ENCODE results near the gene MRGPRF. TPM values are rescaled to one million over a fixed set of nuclear protein-coding genes. Genes with fewer than 3 reads are reported as not detected.

The MRGPRF gene
- total RNA-seq, 2 experiments from 2014 or later: not detected

GRCh38 chr11:69060806-69061712, 48.0 kb upstream of the MRGPRF start:
- Histone ChIP-seq H3K27me3 (ENCODE audit: control insufficient read depth in 1 of 2, insufficient read depth in 2 of 2, low read length in 2 of 2) (no peaks in the 10 kb centered on the region), H3K36me3 (ENCODE audit: insufficient read depth, low read length) (peaks cover 18% of the 10 kb centered on the region), H3K9me3 (ENCODE audit: control insufficient read depth in 1 of 2, insufficient read depth in 1 of 2, low read length in 2 of 2) (no peaks in the 10 kb centered on the region), H3K4me3 (ENCODE audit: low read length) (no peak overlapping the region), H3K4me1 (ENCODE audit: insufficient read depth, low read length) (peaks cover under 1% of the 10 kb centered on the region), H3K27ac (ENCODE audit: low read depth in 1 of 2, low read length in 2 of 2) (no peak overlapping the region)
- Mint-ChIP-seq H3K27me3 (no peaks in the 10 kb centered on the region), H3K4me1 (ENCODE audit: low read depth) (no peaks in the 10 kb centered on the region), H3K9me3 (no peaks in the 10 kb centered on the region), H3K36me3 (ENCODE audit: low read depth) (peaks cover 14% of the 10 kb centered on the region), H3K4me3 (no peak overlapping the region), H3K27ac (peak overlapping the region; percentile 20)
- intact Hi-C loops (cut with DNase I, micrococcal nuclease): no loop called here
- ATAC-seq (ENCODE audit: poor library complexity) (no peak), DNase-seq (no peak)
- POLR2A ChIA-PET: no interaction called here
- CTCF ChIA-PET: no interaction called here
- TF ChIP-seq CTCF (IDR thresholded peaks at IDR 0.05): no peak

- Mint-ChIP-seq H3K9me3 (no peaks in the 10 kb centered on the region), H3K36me3 (ENCODE audit: low read depth) (peaks cover 14% of the 10 kb centered on the region), H3K27ac (no peak overlapping the region), H3K4me1 (ENCODE audit: low read depth) (no peaks in the 10 kb centered on the region), H3K4me3 (no peak overlapping the region), H3K27me3 (no peaks in the 10 kb centered on the region)
- ChIA-PET CTCF (no interaction called here), POLR2A (no interaction called here)
- TF ChIP-seq CTCF (IDR thresholded peaks at IDR 0.05): no peak
- intact Hi-C loops (cut with DNase I, micrococcal nuclease): loop anchor here in 1 of 2 experiments (10.0 kb wide), 1 partner anchor 1145 kb away; the partner anchor contains the start of gene FADD
- Histone ChIP-seq H3K9me3 (ENCODE audit: control insufficient read depth in 1 of 2, insufficient read depth in 1 of 2, low read length in 2 of 2) (no peaks in the 10 kb centered on the region), H3K27me3 (ENCODE audit: control insufficient read depth in 1 of 2, insufficient read depth in 2 of 2, low read length in 2 of 2) (no peaks in the 10 kb centered on the region), H3K4me3 (ENCODE audit: low read length) (no peak overlapping the region), H3K4me1 (ENCODE audit: insufficient read depth, low read length) (peaks cover 5% of the 10 kb centered on the region), H3K36me3 (ENCODE audit: insufficient read depth, low read length) (peaks cover 18% of the 10 kb centered on the region), H3K27ac (ENCODE audit: low read depth in 1 of 2, low read length in 2 of 2) (no peak overlapping the region)
- no peak for ATAC-seq (ENCODE audit: poor library complexity)
- no peak for DNase-seq
Measured at GRCh38 chr11:69059985-69060384, 46.9 kb upstream of the MRGPRF start.

GRCh38 chr11:69059429-69059828, 46.4 kb upstream of the MRGPRF start:
- DNase-seq (no peak), ATAC-seq (ENCODE audit: poor library complexity) (no peak)
- Mint-ChIP-seq H3K36me3 (ENCODE audit: low read depth) (peaks cover 14% of the 10 kb centered on the region), H3K27ac (no peak overlapping the region), H3K27me3 (no peaks in the 10 kb centered on the region), H3K9me3 (no peaks in the 10 kb centered on the region), H3K4me3 (no peak overlapping the region), H3K4me1 (ENCODE audit: low read depth) (no peaks in the 10 kb centered on the region)
- peaks cover 18% of the 10 kb centered on the region for H3K36me3 ChIP-seq (ENCODE audit: insufficient read depth, low read length)
- TF ChIP-seq CTCF (IDR thresholded peaks at IDR 0.05): no peak
- no peak overlapping the region for H3K27ac ChIP-seq (ENCODE audit: low read depth in 1 of 2, low read length in 2 of 2)
- ChIA-PET POLR2A (no interaction called here), CTCF (no interaction called here)
- intact Hi-C loops (cut with DNase I, micrococcal nuclease): loop anchor here in 1 of 2 experiments (10.0 kb wide), 1 partner anchor 1145 kb away; the partner anchor contains the start of gene FADD
- no peaks in the 10 kb centered on the region for H3K9me3 ChIP-seq (ENCODE audit: control insufficient read depth in 1 of 2, insufficient read depth in 1 of 2, low read length in 2 of 2)
- H3K4me1 ChIP-seq (ENCODE audit: insufficient read depth, low read length): peaks cover 5% of the 10 kb centered on the region
- no peak overlapping the region for H3K4me3 ChIP-seq (ENCODE audit: low read length)
- H3K27me3 ChIP-seq (ENCODE audit: control insufficient read depth in 1 of 2, insufficient read depth in 2 of 2, low read length in 2 of 2): no peaks in the 10 kb centered on the region
